OCI-LY1 (cell line): ENCODE data around the gene TBC1D16.

Experiments used
- H2AFZ ChIP-seq: fragments of 200-600 bp; sonication (generic), shearing (Covaris generic); 2 replicates; pipeline ENCODE4 v1.6.0; 2014; ENCODE audit warnings: antibody characterized with exemption, mild to moderate bottlenecking, low read length
- H3F3A ChIP-seq: fragments of 200-600 bp; sonication (generic), shearing (Covaris generic); 2 replicates; pipeline ENCODE4 v1.6.0; 2014; ENCODE audit warnings: mild to moderate bottlenecking, antibody characterized with exemption, low read length, moderate library complexity; ENCODE audit not compliant: insufficient read depth
- H3K27ac ChIP-seq: fragments of 200-600 bp; sonication (generic); 2 replicates; pipeline ENCODE4 v1.5.1; 2014; ENCODE audit warnings: low read length, mixed run types, mild to moderate bottlenecking, low read depth; ENCODE audit not compliant: poor library complexity, severe bottlenecking
- H3K27me3 ChIP-seq: fragments of 200-600 bp; sonication (generic); 2 replicates; pipeline ENCODE4 v1.6.0; 2014; ENCODE audit warnings: antibody characterized with exemption, mild to moderate bottlenecking, low read length, moderate library complexity; ENCODE audit not compliant: insufficient read depth
- H3K36me3 ChIP-seq: fragments of 200-600 bp; sonication (generic); 2 replicates; pipeline ENCODE4 v1.6.1; 2014; ENCODE audit warnings: mild to moderate bottlenecking, antibody characterized with exemption, low read length, moderate library complexity, mixed read lengths; ENCODE audit not compliant: insufficient read depth
- H3K4me1 ChIP-seq: fragments of 200-600 bp; sonication (generic); 2 replicates; pipeline ENCODE4 v1.5.1; 2014; ENCODE audit warnings: mild to moderate bottlenecking, low read length, moderate library complexity; ENCODE audit not compliant: insufficient read depth, severe bottlenecking
- H3K4me2 ChIP-seq: fragments of 200-600 bp; sonication (generic), shearing (Covaris generic); 2 replicates; pipeline ENCODE4 v1.6.1; 2014; ENCODE audit warnings: low read length
- H3K4me3 ChIP-seq: fragments of 200-600 bp; sonication (generic); 2 replicates; pipeline ENCODE4 v1.5.1; 2014; ENCODE audit warnings: low read length, low read depth, mild to moderate bottlenecking, mixed read lengths; ENCODE audit not compliant: poor library complexity, severe bottlenecking
- H3K79me2 ChIP-seq: fragments of 200-600 bp; shearing (Covaris generic); 2 replicates; pipeline ENCODE4 v1.6.1; 2016; ENCODE audit warnings: mixed run types, low read length, mixed read lengths; ENCODE audit not compliant: insufficient read depth
- H3K9ac ChIP-seq: fragments of 200-600 bp; sonication (generic), shearing (Covaris generic); 2 replicates; pipeline ENCODE4 v1.6.1; 2014; ENCODE audit warnings: mild to moderate bottlenecking, low read length, mixed read lengths
- H3K9me2 ChIP-seq: fragments of 200-600 bp; sonication (generic), shearing (Covaris generic); 2 replicates; pipeline ENCODE4 v1.6.1; 2014; ENCODE audit warnings: low read depth, mild to moderate bottlenecking, low read length, mixed read lengths
- H3K9me3 ChIP-seq: fragments of 200-600 bp; shearing (Covaris generic); 2 replicates; pipeline ENCODE4 v1.6.1; 2014; ENCODE audit warnings: low read length, mixed read lengths
- H4K20me1 ChIP-seq: fragments of 200-600 bp; sonication (generic), shearing (Covaris generic); 2 replicates; pipeline ENCODE4 v1.6.0; 2016; ENCODE audit warnings: mild to moderate bottlenecking, low read length; ENCODE audit not compliant: insufficient read depth
- CTCF ChIP-seq: fragments of 200-600 bp; sonication (generic), shearing (Covaris generic); IDR thresholded peaks from 2 replicates; pipeline ENCODE4 v1.5.1; 2017; ENCODE audit warnings: mild to moderate bottlenecking, antibody characterized with exemption, low read length, moderate library complexity, mixed read lengths
- EZH2 ChIP-seq: fragments of 200-600 bp; sonication (generic), shearing (Covaris generic); IDR thresholded peaks from 2 replicates; pipeline ENCODE4 v1.8.0; 2017; ENCODE audit warnings: borderline replicate concordance, mixed run types, mild to moderate bottlenecking, antibody characterized with exemption, low read length, moderate library complexity, mixed read lengths

The TBC1D16 gene

DNA sequence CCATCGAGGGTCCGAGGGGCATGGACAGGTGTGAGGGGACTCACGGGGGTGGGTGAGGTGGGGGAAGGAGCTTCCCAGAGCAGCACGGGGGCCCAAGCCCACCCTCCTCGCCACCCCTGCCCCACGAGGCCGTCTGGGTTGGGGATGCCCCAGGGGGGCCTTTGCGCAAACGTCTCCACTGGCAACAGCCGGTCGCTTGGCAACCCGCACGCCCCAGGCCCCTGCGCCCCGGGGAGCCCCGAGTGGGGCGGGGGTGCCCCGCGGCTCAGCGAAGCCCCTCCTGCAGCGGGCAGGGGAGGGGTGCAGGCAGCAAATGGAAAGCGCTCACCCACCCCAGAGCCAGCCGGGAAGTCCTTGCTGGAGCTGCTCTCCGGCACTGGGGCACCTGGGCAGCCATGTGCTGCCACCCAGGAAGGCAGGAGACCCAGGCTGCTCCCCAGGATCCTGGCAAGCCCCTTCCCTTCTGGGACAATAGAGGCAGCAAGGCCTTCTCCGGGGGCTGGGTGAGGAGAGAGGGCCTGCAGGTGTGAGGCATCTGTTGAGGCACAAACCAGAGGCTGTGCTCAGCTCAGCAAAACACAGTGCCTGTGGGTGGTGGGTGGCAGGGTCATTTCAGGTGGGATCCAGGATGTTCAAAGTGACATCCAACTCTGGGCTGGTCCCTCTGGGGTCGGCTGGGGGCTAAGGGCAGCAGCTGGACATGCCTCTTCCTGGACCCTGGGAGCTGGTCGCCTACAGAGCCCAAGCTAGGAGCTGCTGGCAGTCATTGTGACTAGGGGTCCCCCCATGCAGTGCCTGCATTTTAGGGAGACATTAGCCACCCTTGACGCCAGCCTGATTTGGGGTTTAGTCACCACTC lies 115.6 kb downstream of the TBC1D16 start:
- no peak overlapping the region for H2AFZ ChIP-seq
- no peaks in the 10 kb centered on the region for H3K9me2 ChIP-seq
- H3K9me3 ChIP-seq, result no peaks in the 10 kb centered on the region
- no peaks in the 10 kb centered on the region for H3K27me3 ChIP-seq
- no peak overlapping the region for H3K9ac ChIP-seq
- no peaks in the 10 kb centered on the region for H3K79me2 ChIP-seq
- H4K20me1 ChIP-seq, result no peaks in the 10 kb centered on the region
- TF ChIP-seq CTCF (no peak), EZH2 (no peak)
- no peaks in the 10 kb centered on the region for H3K4me1 ChIP-seq
- H3F3A ChIP-seq, result no peaks in the 10 kb centered on the region
- no peaks in the 10 kb centered on the region for H3K36me3 ChIP-seq
- H3K27ac ChIP-seq, result no peak overlapping the region
- no peak overlapping the region for H3K4me2 ChIP-seq
- H3K4me3 ChIP-seq, result no peak overlapping the region

DNA sequence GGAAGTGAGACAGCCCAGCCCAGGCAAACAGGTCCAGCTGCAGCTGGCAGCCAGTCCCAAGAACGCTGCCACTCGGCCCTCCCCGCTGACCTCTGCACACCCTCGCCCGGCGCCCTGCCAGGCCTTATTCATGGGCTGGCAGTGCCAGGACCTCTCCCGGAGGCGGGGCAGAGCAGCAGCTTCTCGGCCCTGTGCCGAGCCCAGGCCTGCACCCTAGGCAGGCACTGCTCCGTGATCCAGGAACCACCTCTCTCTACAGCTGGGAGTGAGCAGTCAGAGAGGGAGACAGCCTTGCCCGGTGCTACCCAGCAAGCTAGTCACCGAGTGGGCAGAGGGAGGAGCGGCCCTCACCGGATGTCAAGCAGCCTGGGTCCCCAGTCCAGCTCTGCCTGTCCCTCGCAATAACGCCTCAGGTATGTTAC lies 116.5 kb downstream of the TBC1D16 start:
- TF ChIP-seq EZH2, result no peak
- TF ChIP-seq CTCF, result no peak
- no peaks in the 10 kb centered on the region for H3F3A ChIP-seq
- no peaks in the 10 kb centered on the region for H3K9me2 ChIP-seq
- H3K4me3 ChIP-seq, result no peak overlapping the region
- no peak overlapping the region for H3K9ac ChIP-seq
- H3K9me3 ChIP-seq, result no peaks in the 10 kb centered on the region
- no peak overlapping the region for H3K4me2 ChIP-seq
- no peaks in the 10 kb centered on the region for H3K79me2 ChIP-seq
- H3K27ac ChIP-seq, result no peak overlapping the region
- no peak overlapping the region for H2AFZ ChIP-seq
- H3K27me3 ChIP-seq, result no peaks in the 10 kb centered on the region
- H3K4me1 ChIP-seq, result no peaks in the 10 kb centered on the region
- H3K36me3 ChIP-seq, result no peaks in the 10 kb centered on the region
- no peaks in the 10 kb centered on the region for H4K20me1 ChIP-seq

DNA sequence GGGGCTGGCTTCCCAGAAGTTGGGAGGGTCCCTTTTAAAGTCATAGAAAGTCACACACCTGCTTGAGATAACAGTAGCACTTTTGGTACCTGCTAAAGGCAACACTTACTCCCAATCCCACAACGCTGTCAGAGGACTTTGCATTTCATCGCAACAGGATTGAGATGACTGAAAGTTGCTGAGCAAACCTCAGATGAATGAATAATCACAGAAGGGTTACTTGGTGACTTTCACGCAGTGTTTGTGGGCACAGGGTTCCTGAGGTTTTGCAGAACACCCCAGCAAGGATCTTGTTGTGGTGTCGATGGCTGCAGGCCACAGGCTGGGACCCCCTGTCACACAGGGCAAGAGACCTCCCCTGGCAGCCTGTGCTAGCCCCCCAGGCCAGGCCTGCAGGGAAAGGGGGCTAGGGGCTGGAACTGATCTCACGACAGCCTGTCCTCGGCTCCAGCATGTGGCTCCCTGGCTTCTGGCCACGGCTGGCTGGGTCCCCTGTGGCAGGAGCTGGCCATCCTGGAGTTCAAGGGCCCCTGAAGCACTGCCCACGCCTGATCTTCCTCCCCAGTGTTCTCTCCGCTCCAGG lies 117.0 kb downstream of the TBC1D16 start:
- Histone ChIP-seq H3K4me3 (no peak overlapping the region), H3K9me3 (no peaks in the 10 kb centered on the region), H3K79me2 (no peaks in the 10 kb centered on the region), H3F3A (no peaks in the 10 kb centered on the region), H3K36me3 (no peaks in the 10 kb centered on the region), H4K20me1 (no peaks in the 10 kb centered on the region), H3K9me2 (no peaks in the 10 kb centered on the region), H2AFZ (no peak overlapping the region), H3K27ac (no peak overlapping the region), H3K27me3 (no peaks in the 10 kb centered on the region), H3K4me2 (no peak overlapping the region), H3K4me1 (no peaks in the 10 kb centered on the region), H3K9ac (no peak overlapping the region)
- TF ChIP-seq EZH2, result no peak
- TF ChIP-seq CTCF, result no peak
